Smooth muscle cell (in vitro differentiated cells): ENCODE data around the gene DCUN1D3. TPM values are rescaled to one million over a fixed set of nuclear protein-coding genes. Genes with fewer than 3 reads are reported as not detected.

Source experiments
- DNase-seq: peaks from one replicate; lab custom pipeline; 2025; ENCODE audit not compliant: unreplicated experiment; lab: John Stamatoyannopoulos, UW
- H2AFZ ChIP-seq: fragments of 200-600 bp; sonication (generic); 2 replicates; pipeline ENCODE4 v1.6.0; 2016; ENCODE audit warnings: antibody characterized with exemption, low read depth, mild to moderate bottlenecking
- H3F3A ChIP-seq: fragments of 200-600 bp; sonication (generic); 2 replicates; pipeline ENCODE4 v1.6.0; 2017; ENCODE audit warnings: antibody characterized with exemption, low read depth
- H3K27ac ChIP-seq: fragments of 200-600 bp; sonication (generic); 2 replicates; pipeline ENCODE4 v1.5.1; 2016; ENCODE audit warnings: low read depth, mild to moderate bottlenecking
- H3K27me3 ChIP-seq: fragments of 200-600 bp; sonication (generic); 2 replicates; pipeline ENCODE4 v1.6.1; 2016; ENCODE audit warnings: low read depth, mild to moderate bottlenecking
- H3K36me3 ChIP-seq: fragments of 200-600 bp; sonication (generic); 2 replicates; pipeline ENCODE4 v1.5.1; 2016; ENCODE audit warnings: low read depth
- H3K4me1 ChIP-seq: fragments of 200-600 bp; sonication (generic); 2 replicates; pipeline ENCODE4 v1.5.1; 2016; ENCODE audit warnings: low read depth
- H3K4me2 ChIP-seq: fragments of 200-600 bp; sonication (generic); 2 replicates; pipeline ENCODE4 v1.6.0; 2016; ENCODE audit warnings: mild to moderate bottlenecking
- H3K4me3 ChIP-seq: fragments of 200-600 bp; sonication (generic); 2 replicates; pipeline ENCODE4 v1.5.1; 2016; ENCODE audit warnings: mild to moderate bottlenecking
- H3K79me2 ChIP-seq: fragments of 200-600 bp; sonication (generic); 2 replicates; pipeline ENCODE4 v1.6.0; 2016; ENCODE audit warnings: low read depth, mild to moderate bottlenecking
- H3K9ac ChIP-seq: fragments of 200-600 bp; sonication (generic); 2 replicates; pipeline ENCODE4 v1.6.0; 2016; ENCODE audit warnings: low read depth
- H3K9me3 ChIP-seq: fragments of 200-600 bp; sonication (generic); replicated peaks from 2 replicates; pipeline ENCODE4 v1.5.1; 2016; ENCODE audit warnings: low read depth
- H4K20me1 ChIP-seq: fragments of 200-600 bp; sonication (generic); 2 replicates; pipeline ENCODE4 v1.6.0; 2016; ENCODE audit warnings: low read depth
- WGBS: methylation state at CpG from one replicate; pipeline ENCODE4 v1.1.7; 2016; ENCODE audit warnings: low lambda C conversion rate; 5-methylcytosine and 5-hydroxymethylcytosine counted together
- polyA plus RNA-seq: library from polyadenylated mRNA; unstranded; fragments of >200 nt; fragmentation: Nextera tagmentation; extraction: Ambion mirVana; gene quantifications from 2 replicates; pipeline ENCODE4 v1.2.1, GENCODE V29; 2016
- total RNA-seq: library from RNA; depleted of rRNA; stranded (reverse); fragments of >200 nt; gene quantifications from 2 replicates; pipeline ENCODE4 v1.2.3, GENCODE V29; 2014
- TF ChIP-seq, protein P1 (sequence below): fragments of 200-600 bp; sonication (generic); IDR thresholded peaks from 2 replicates; pipeline ENCODE4 v1.5.1; 2017; ENCODE audit warnings: borderline replicate concordance, mild to moderate bottlenecking, antibody characterized with exemption; ENCODE audit not compliant: insufficient read depth, poor library complexity, severe bottlenecking

DCUN1D3 gene
- total and polyA plus RNA-seq, 2 experiments from 2014 or later = 12.6 to 37.8 TPM

DNA sequence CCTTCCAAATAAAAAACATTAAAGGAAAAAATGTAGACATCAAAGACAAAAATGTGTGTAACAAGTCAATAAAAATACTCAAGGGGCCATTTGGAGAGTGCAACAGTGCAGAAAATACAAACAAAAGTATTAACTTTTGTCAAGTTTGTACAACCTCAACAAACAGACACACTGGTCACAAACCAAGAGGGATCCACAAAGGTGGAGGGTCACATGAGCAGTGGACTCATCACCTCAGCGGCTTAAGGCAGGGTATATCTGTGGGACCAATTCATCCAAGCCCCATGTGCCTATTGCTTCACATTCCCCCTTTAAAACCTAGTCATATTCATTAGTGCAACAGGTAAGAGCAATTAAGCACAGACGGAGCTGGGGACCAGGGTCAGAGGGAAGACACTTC, 45.2 kb downstream of the DCUN1D3 start:
- Histone ChIP-seq H3K36me3 (peaks cover 14% of the 10 kb centered on the region), H3K4me2 (no peak overlapping the region), H3K27me3 (no peaks in the 10 kb centered on the region), H2AFZ (no peak overlapping the region), H3K27ac (no peak overlapping the region), H4K20me1 (peaks cover 5% of the 10 kb centered on the region), H3K4me1 (peaks cover 10% of the 10 kb centered on the region), H3K79me2 (no peaks in the 10 kb centered on the region), H3F3A (peaks cover 19% of the 10 kb centered on the region), H3K4me3 (no peak overlapping the region), H3K9ac (no peak overlapping the region), H3K9me3 (no peaks in the 10 kb centered on the region)
- 93% methylated on average over 2 of the region's 2 CpGs for WGBS
- DNase-seq = no peak
- TF ChIP-seq, protein P1, sequence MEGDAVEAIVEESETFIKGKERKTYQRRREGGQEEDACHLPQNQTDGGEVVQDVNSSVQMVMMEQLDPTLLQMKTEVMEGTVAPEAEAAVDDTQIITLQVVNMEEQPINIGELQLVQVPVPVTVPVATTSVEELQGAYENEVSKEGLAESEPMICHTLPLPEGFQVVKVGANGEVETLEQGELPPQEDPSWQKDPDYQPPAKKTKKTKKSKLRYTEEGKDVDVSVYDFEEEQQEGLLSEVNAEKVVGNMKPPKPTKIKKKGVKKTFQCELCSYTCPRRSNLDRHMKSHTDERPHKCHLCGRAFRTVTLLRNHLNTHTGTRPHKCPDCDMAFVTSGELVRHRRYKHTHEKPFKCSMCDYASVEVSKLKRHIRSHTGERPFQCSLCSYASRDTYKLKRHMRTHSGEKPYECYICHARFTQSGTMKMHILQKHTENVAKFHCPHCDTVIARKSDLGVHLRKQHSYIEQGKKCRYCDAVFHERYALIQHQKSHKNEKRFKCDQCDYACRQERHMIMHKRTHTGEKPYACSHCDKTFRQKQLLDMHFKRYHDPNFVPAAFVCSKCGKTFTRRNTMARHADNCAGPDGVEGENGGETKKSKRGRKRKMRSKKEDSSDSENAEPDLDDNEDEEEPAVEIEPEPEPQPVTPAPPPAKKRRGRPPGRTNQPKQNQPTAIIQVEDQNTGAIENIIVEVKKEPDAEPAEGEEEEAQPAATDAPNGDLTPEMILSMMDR = no peak

DNA sequence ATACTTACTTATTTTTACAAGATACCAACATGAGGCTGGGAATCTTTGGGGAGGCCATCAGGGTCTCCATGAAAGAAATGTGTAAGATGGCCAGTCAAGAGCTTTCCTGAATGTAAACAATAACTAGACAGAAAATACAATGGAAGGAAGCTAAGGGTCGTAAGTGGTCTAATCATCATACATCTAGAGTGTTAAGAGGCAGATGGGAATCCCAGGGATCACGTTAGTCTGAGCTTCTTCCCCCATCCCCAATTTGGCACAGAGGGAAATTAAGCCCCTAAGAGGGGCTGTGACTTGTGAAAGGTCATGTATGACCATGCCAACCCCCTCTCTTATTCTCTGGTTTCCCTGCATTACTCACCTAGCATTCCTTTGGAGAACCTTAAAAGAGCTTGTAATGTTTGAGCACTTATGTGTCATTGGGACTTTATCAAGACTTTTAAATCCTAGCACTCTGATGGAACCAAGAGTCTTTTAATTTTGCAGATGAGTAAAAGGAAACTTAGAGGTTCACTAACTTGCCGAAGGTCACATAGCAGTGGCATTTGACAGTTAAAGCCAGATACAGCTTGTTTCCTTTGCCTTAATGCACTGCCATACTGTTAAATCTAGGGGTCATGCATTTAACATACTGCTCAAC, 46.1 kb downstream of the DCUN1D3 start:
- peaks cover 5% of the 10 kb centered on the region for H4K20me1 ChIP-seq
- 78% methylated on average over 3 of the region's 3 CpGs for WGBS
- no peak for DNase-seq
- H3K27ac ChIP-seq = peak overlapping the region; percentile 67
- peak overlapping the region; percentile 38 for H3K4me2 ChIP-seq
- peaks cover 10% of the 10 kb centered on the region for H3K4me1 ChIP-seq
- H3K79me2 ChIP-seq = no peaks in the 10 kb centered on the region
- TF ChIP-seq, protein P1 = no peak
- H3K9ac ChIP-seq = no peak overlapping the region
- peaks cover 9% of the 10 kb centered on the region for H3K36me3 ChIP-seq
- H3F3A ChIP-seq = peaks cover 19% of the 10 kb centered on the region
- H2AFZ ChIP-seq = no peak overlapping the region
- no peaks in the 10 kb centered on the region for H3K9me3 ChIP-seq
- H3K27me3 ChIP-seq = no peaks in the 10 kb centered on the region
- no peak overlapping the region for H3K4me3 ChIP-seq

DNA sequence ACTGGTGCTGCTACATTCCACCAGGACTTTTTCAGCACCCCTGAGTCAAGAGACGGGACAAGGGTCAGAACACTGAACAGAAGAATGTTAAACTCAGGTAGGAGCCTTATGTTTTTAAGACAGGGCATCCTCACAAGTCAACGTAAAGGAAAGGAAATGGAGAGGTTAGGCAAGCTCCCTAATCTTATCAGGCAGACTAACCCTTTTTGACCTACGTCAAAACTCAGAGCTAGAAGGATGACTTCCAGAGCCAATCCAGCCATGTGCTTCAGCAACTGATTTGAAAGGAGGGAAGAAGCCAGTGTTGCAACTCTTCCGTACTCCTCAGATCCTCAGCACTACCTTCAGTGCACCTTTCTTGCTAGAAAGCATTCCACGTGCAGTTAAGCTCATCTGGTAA, 47.0 kb downstream of the DCUN1D3 start:
- H3K9me3 ChIP-seq = no peaks in the 10 kb centered on the region

More for the DNA sequence above, 47.0 kb downstream of the DCUN1D3 start:
- H3K4me1 ChIP-seq = peaks cover 10% of the 10 kb centered on the region
- no peaks in the 10 kb centered on the region for H3K27me3 ChIP-seq
- no peak overlapping the region for H2AFZ ChIP-seq
- 47% methylated on average over 5 of the region's 5 CpGs for WGBS
- DNase-seq = no peak
- H3K9ac ChIP-seq = no peak overlapping the region
- H3K79me2 ChIP-seq = no peaks in the 10 kb centered on the region
- H3K36me3 ChIP-seq = peaks cover 9% of the 10 kb centered on the region
- peaks cover 5% of the 10 kb centered on the region for H4K20me1 ChIP-seq
- no peak overlapping the region for H3K4me3 ChIP-seq
- peak overlapping the region; percentile 67 for H3K27ac ChIP-seq
- peak overlapping the region; percentile 38 for H3K4me2 ChIP-seq
- TF ChIP-seq, protein P1 = no peak
- H3F3A ChIP-seq = peaks cover 19% of the 10 kb centered on the region
